Mucosa of descending colon (tissue), 3 donors: ENCODE measurements around the gene TRMT13. TPM values are rescaled to one million over a fixed set of nuclear protein-coding genes. Genes with fewer than 3 reads are reported as not detected.

Experiments used
- ATAC-seq: fragments of 200-7000 bp; cut with Tn5 transposase; one replicate; pipeline ENCODE4 v1.9.1; 2020; ENCODE audit warnings: mild to moderate bottlenecking, moderate library complexity
- DNase-seq, 3 donors: peaks; one replicate each; pipeline ENCODE4 v3.0.0-alpha.2; 2020
- H3K36me3 ChIP-seq: fragments of 200-600 bp; one replicate; pipeline ENCODE4 v1.8.0; 2021; ENCODE audit warnings: low read depth, mild to moderate bottlenecking
- H3K4me1 ChIP-seq: fragments of 200-600 bp; one replicate; pipeline ENCODE4 v1.8.0; 2021; ENCODE audit warnings: low read depth, mild to moderate bottlenecking
- H3K4me3 ChIP-seq: fragments of 200-600 bp; one replicate; pipeline ENCODE4 v1.8.0; 2021; ENCODE audit warnings: mild to moderate bottlenecking
- H3K9me3 ChIP-seq: fragments of 200-600 bp; one replicate; pipeline ENCODE4 v1.8.0; 2021; ENCODE audit warnings: mild to moderate bottlenecking
- intact Hi-C, 2 donors: fragments of 100-400 bp; cut with DNase I in 1 of 2; cut with micrococcal nuclease in 1 of 2; formaldehyde crosslinking; loops; one replicate each; pipeline versions ENCODE4 v1.11.0 to v1.11.1; 2022; cut with DNase I, micrococcal nuclease
- total RNA-seq, 3 donors: library from RNA; stranded (reverse); fragmentation: NEBNext Ultra II Directional in 2 of 3; extraction: Animal tissue kit (Norgen Biotek cat#: 25700) in 2 of 3; gene quantifications; one replicate each; pipeline versions ENCODE4 v1.2.1 to v1.2.4, GENCODE V29; 2021 to 2023
- TF ChIP-seq, protein P1 (sequence below): fragments of 200-600 bp; IDR thresholded peaks from one replicate; pipeline ENCODE4 v1.8.0; 2022; ENCODE audit warnings: antibody characterized with exemption, mild to moderate bottlenecking
- donor health status: DM: no; HTN: no; CAD: no; lungs with moderate emphysema.
- donor health status: DM: no; HTN: no; CAD: no.
- donor health status: DM: no; HTN: yes; CAD: no.

TRMT13 gene
- total RNA-seq, 3 donors from 2014 or later = 10.9 to 19.4 (median 14.4) TPM

DNA sequence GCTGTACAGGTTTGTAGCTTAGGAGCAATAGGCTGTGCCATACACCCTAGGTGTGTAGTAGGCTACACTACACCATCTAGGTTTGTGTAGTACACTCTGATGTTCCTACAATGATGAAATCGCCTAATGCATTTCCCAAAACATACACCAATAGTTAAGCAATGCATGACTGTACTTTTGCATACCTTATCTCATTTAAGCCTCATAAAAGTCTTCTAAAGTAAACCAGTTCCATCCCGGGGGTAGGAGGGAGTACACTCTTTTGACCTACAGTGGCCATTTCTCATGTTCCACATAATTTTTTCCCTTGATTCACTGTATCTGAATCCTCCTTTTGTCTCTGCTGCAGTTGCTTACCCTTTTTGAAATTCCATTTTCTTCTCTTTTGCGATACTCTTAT, 12.2 kb downstream of the TRMT13 start:
- Histone ChIP-seq H3K4me3 (no peak overlapping the region), H3K36me3 (peaks cover 17% of the 10 kb centered on the region), H3K4me1 (no peaks in the 10 kb centered on the region), H3K9me3 (no peaks in the 10 kb centered on the region)
- ATAC-seq = no peak
- intact Hi-C loops = no loop called here
- no peak for DNase-seq
- TF ChIP-seq, protein P1, sequence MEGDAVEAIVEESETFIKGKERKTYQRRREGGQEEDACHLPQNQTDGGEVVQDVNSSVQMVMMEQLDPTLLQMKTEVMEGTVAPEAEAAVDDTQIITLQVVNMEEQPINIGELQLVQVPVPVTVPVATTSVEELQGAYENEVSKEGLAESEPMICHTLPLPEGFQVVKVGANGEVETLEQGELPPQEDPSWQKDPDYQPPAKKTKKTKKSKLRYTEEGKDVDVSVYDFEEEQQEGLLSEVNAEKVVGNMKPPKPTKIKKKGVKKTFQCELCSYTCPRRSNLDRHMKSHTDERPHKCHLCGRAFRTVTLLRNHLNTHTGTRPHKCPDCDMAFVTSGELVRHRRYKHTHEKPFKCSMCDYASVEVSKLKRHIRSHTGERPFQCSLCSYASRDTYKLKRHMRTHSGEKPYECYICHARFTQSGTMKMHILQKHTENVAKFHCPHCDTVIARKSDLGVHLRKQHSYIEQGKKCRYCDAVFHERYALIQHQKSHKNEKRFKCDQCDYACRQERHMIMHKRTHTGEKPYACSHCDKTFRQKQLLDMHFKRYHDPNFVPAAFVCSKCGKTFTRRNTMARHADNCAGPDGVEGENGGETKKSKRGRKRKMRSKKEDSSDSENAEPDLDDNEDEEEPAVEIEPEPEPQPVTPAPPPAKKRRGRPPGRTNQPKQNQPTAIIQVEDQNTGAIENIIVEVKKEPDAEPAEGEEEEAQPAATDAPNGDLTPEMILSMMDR = no peak

- DNase-seq (no peak), ATAC-seq (no peak)
- TF ChIP-seq, protein P1 = no peak
- no peaks in the 10 kb centered on the region for H3K4me1 ChIP-seq
- H3K9me3 ChIP-seq = no peaks in the 10 kb centered on the region
- no peak overlapping the region for H3K4me3 ChIP-seq
- peaks cover 12% of the 10 kb centered on the region for H3K36me3 ChIP-seq
- intact Hi-C loops = no loop called here
Measured at GRCh38 chr1:100146958-100147357, 14.0 kb downstream of the TRMT13 start.

GRCh38 chr1:100147875-100148274, 14.9 kb downstream of the TRMT13 start:
- Histone ChIP-seq H3K4me1 (no peaks in the 10 kb centered on the region), H3K36me3 (peaks cover 12% of the 10 kb centered on the region), H3K4me3 (no peak overlapping the region), H3K9me3 (no peaks in the 10 kb centered on the region)
- no peak for ATAC-seq
- intact Hi-C loops = no loop called here
- TF ChIP-seq, protein P1 = no peak
- DNase-seq = no peak

DNA sequence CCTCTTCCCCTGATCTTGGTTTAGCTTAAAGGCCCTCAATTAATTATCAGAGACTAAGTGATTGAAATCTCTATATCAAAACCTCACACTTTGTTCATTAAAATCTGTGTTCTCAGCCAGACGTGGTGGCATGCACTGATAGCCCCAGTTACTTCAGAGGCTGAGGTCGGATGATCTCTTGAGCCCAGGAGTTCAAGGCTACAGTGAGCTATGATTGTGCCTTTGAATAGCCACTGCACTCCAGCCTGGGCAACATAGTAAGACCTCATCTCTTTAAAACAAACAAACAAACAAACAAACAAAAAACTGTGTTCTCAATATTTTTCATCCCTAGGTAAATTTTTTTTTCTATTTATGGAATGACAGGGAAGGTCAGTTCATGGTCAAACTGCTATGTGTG, 18.7 kb downstream of the TRMT13 start:
- Histone ChIP-seq H3K4me3 (no peak overlapping the region), H3K4me1 (no peaks in the 10 kb centered on the region), H3K36me3 (no peaks in the 10 kb centered on the region), H3K9me3 (no peaks in the 10 kb centered on the region)
- no peak for ATAC-seq
- intact Hi-C loops = no loop called here
- TF ChIP-seq, protein P1 = no peak
- no peak for DNase-seq

DNA sequence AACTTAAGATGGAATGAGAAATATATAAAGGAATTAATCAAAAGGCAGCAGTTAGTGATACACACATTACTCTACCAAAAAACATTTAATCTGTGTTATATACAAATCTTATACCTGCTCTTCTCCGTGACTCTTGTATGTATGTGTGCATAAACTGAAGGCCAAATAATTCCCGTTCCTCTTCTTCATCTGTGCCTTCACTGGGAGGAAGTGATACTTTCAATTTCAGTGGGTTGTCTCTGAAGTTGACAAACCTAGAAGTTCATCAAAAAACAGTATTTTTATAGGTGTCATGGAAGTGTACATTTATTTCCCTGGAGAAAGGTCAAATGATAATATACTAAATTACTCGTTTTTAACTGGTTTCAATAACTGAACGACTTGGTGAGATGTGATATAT, 19.3 kb downstream of the TRMT13 start:
- DNase-seq (no peak), ATAC-seq (no peak)
- Histone ChIP-seq H3K9me3 (no peaks in the 10 kb centered on the region), H3K36me3 (no peaks in the 10 kb centered on the region), H3K4me3 (no peak overlapping the region), H3K4me1 (no peaks in the 10 kb centered on the region)
- intact Hi-C loops = no loop called here
- TF ChIP-seq, protein P1 = no peak

GRCh38 chr1:100162881-100163280, 29.9 kb downstream of the TRMT13 start:
- H3K4me3 ChIP-seq = no peak overlapping the region
- TF ChIP-seq, protein P1 = no peak
- no peaks in the 10 kb centered on the region for H3K9me3 ChIP-seq
- intact Hi-C loops = no loop called here
- H3K36me3 ChIP-seq = no peaks in the 10 kb centered on the region
- ATAC-seq = no peak
- H3K4me1 ChIP-seq = no peaks in the 10 kb centered on the region
- DNase-seq = no peak
